H1 (cell line): ENCODE measurements around the gene PRODH2. TPM values are rescaled to one million over a fixed set of nuclear protein-coding genes. Genes with fewer than 3 reads are reported as not detected.

Experiments
- CTCF ChIA-PET: fragments of 300-600 bp; sonication (Branson Sonifier 250); formaldehyde crosslinking; loops from one replicate; lab custom pipeline; 2021; ENCODE audit not compliant: partially characterized antibody; lab: Charles Lee
- POLR2A ChIA-PET: fragments of 300-600 bp; sonication (Branson Sonifier 250); formaldehyde crosslinking; loops from one replicate; lab custom pipeline; 2021; ENCODE audit warnings: inconsistent platforms; ENCODE audit not compliant: partially characterized antibody; lab: Charles Lee
- DNase-seq, 2 experiments: peaks; one replicate each; pipeline versions ENCODE4 v3.0.0 to v3.0.0-alpha.2; 2010 to 2022; ENCODE audit warnings: low spot score in 2 of 2, low read depth in 1 of 2, mixed read lengths in 1 of 2
- FAIRE-seq: peaks from 2 replicates; lab custom pipeline; 2011; peaks lifted over from hg19 to GRCh38; lab: Jason Lieb, UNC
- H2AFZ ChIP-seq: 2 replicates; pipeline ENCODE4 v1.8.1; 2012; ENCODE audit warnings: low read length, inconsistent platforms
- H2AK5ac ChIP-seq: 2 replicates; pipeline ENCODE4 v1.6.1; 2013; ENCODE audit warnings: low read depth, low read length
- H2BK120ac ChIP-seq: replicated peaks from 2 replicates; pipeline ENCODE3; 2013; ENCODE audit warnings: low read depth, low read length, inconsistent platforms
- H2BK12ac ChIP-seq: 2 replicates; pipeline ENCODE4 v1.6.1; 2013; ENCODE audit warnings: low read depth, low read length
- H2BK15ac ChIP-seq: 2 replicates; pipeline ENCODE4 v1.6.1; 2013; ENCODE audit warnings: low read length
- H2BK20ac ChIP-seq: 2 replicates; pipeline ENCODE4 v1.6.1; 2013; ENCODE audit warnings: low read length
- H2BK5ac ChIP-seq: 2 replicates; pipeline ENCODE4 v1.6.1; 2013; ENCODE audit warnings: low read depth, low read length
- H3K14ac ChIP-seq: 2 replicates; pipeline ENCODE4 v1.6.1; 2013; ENCODE audit warnings: inconsistent platforms; ENCODE audit not compliant: insufficient read length
- H3K18ac ChIP-seq: 2 replicates; pipeline ENCODE4 v1.6.1; 2013; ENCODE audit warnings: low read length; ENCODE audit errors: extremely low read depth
- H3K23ac ChIP-seq: 2 replicates; pipeline ENCODE4 v1.6.1; 2013; ENCODE audit warnings: inconsistent platforms; ENCODE audit not compliant: insufficient read length
- H3K23me2 ChIP-seq: 2 replicates; pipeline ENCODE4 v1.6.1; 2013; ENCODE audit warnings: low read depth, low read length
- H3K27ac ChIP-seq: 2 replicates; pipeline ENCODE4 v1.6.1; 2011; ENCODE audit warnings: low read depth, low read length, inconsistent platforms
- H3K27me3 ChIP-seq, 4 experiments: replicated peaks in 1 of 4; 1 replicate in 1 of 4; 2 replicates in 3 of 4; pipeline versions ENCODE4 v1.6.1 to v1.8.1; 2011 to 2013; ENCODE audit warnings: low read length in 3 of 4, mild to moderate bottlenecking in 3 of 4, inconsistent platforms in 2 of 4, mixed read lengths in 2 of 4, moderate library complexity in 1 of 4; ENCODE audit not compliant: control insufficient read depth in 3 of 4, insufficient read depth in 3 of 4; ENCODE audit errors: extremely low read depth in 1 of 4
- H3K36me3 ChIP-seq, 4 experiments: 2 replicates each; pipeline versions ENCODE4 v1.6.1 to v1.8.1; 2011 to 2013; ENCODE audit warnings: mild to moderate bottlenecking in 4 of 4, low read length in 3 of 4, moderate library complexity in 2 of 4, control low read depth in 1 of 4, inconsistent platforms in 1 of 4; ENCODE audit not compliant: insufficient read depth in 4 of 4, control insufficient read depth in 2 of 4
- H3K4ac ChIP-seq: replicated peaks from 2 replicates; pipeline ENCODE3; 2013; ENCODE audit warnings: low read length, low read depth, mixed read lengths, inconsistent platforms; ENCODE audit not compliant: insufficient read length
- H3K4me1 ChIP-seq, 4 experiments: replicated peaks in 1 of 4; 1 replicate in 1 of 4; 2 replicates in 3 of 4; pipeline versions ENCODE4 v1.6.1 to v1.8.1; 2011 to 2013; ENCODE audit warnings: low read length in 3 of 4, inconsistent platforms in 2 of 4, mixed read lengths in 1 of 4; ENCODE audit not compliant: insufficient read depth in 4 of 4, control insufficient read depth in 3 of 4
- H3K4me2 ChIP-seq, 2 experiments: 2 replicates each; pipeline versions ENCODE4 v1.6.1 to v1.8.1; 2011 to 2013; ENCODE audit warnings: low read depth in 2 of 2, low read length in 2 of 2, control low read depth in 1 of 2, inconsistent platforms in 1 of 2, mild to moderate bottlenecking in 1 of 2; ENCODE audit not compliant: insufficient read depth in 1 of 2
- H3K4me3 ChIP-seq, 4 experiments: fragments of 200-600, 300-600 bp in 1 of 4; sonication (generic), shearing (Covaris generic), sonication (Bioruptor Twin) in 1 of 4; 2 replicates each; pipeline versions ENCODE4 v1.5.1 to v1.8.1; 2011 to 2016; ENCODE audit warnings: low read length in 4 of 4, low read depth in 3 of 4, control low read depth in 2 of 4, inconsistent platforms in 2 of 4, mild to moderate bottlenecking in 2 of 4, mixed read lengths in 1 of 4, moderate library complexity in 1 of 4; ENCODE audit not compliant: insufficient read depth in 2 of 4; ENCODE audit errors: extremely low read depth in 1 of 4
- H3K56ac ChIP-seq: replicated peaks from 2 replicates; pipeline ENCODE3; 2013; ENCODE audit warnings: low read depth, mild to moderate bottlenecking, mixed read lengths, low read length, inconsistent platforms; ENCODE audit not compliant: insufficient read length
- H3K79me1 ChIP-seq: 2 replicates; pipeline ENCODE4 v1.6.1; 2013; ENCODE audit warnings: low read depth, low read length, control low read depth
- H3K79me2 ChIP-seq, 2 experiments: 2 replicates each; pipeline versions ENCODE4 v1.6.1 to v1.8.1; 2012 to 2013; ENCODE audit warnings: low read length in 2 of 2, mild to moderate bottlenecking in 2 of 2, inconsistent platforms in 1 of 2; ENCODE audit not compliant: insufficient read depth in 2 of 2, control insufficient read depth in 1 of 2
- H3K9ac ChIP-seq, 4 experiments: replicated peaks in 1 of 4; 1 replicate in 1 of 4; 2 replicates in 3 of 4; pipeline versions ENCODE4 v1.6.1 to v1.8.1; 2011 to 2013; ENCODE audit warnings: low read depth in 3 of 4, low read length in 3 of 4, control low read depth in 2 of 4, mild to moderate bottlenecking in 2 of 4, moderate library complexity in 2 of 4, inconsistent platforms in 1 of 4; ENCODE audit errors: extremely low read depth in 1 of 4
- H3K9me3 ChIP-seq, 2 experiments: 2 replicates each; pipeline versions ENCODE4 v1.6.1 to v1.8.1; 2012 to 2013; ENCODE audit warnings: mild to moderate bottlenecking in 2 of 2, moderate library complexity in 2 of 2, control low read depth in 1 of 2, inconsistent platforms in 1 of 2, low read depth in 1 of 2, low read length in 1 of 2, mixed read lengths in 1 of 2; ENCODE audit not compliant: insufficient read depth in 2 of 2
- H4K20me1 ChIP-seq, 2 experiments: replicated peaks in 1 of 2; 2 replicates each; pipeline versions ENCODE3 to v1.8.1; 2011 to 2013; ENCODE audit warnings: inconsistent platforms in 2 of 2, low read length in 2 of 2, mild to moderate bottlenecking in 1 of 2; ENCODE audit not compliant: insufficient read depth in 2 of 2, control insufficient read depth in 1 of 2
- H4K5ac ChIP-seq: 2 replicates; pipeline ENCODE4 v1.6.1; 2013; ENCODE audit warnings: low read length, low read depth, mixed read lengths, inconsistent platforms; ENCODE audit not compliant: insufficient read length
- H4K8ac ChIP-seq: 2 replicates; pipeline ENCODE4 v1.8.0; 2013; ENCODE audit warnings: mild to moderate bottlenecking, moderate library complexity, low read length, inconsistent platforms; ENCODE audit not compliant: insufficient read depth; ENCODE audit errors: extremely low read depth
- H4K91ac ChIP-seq: replicated peaks from 2 replicates; pipeline ENCODE3; 2013; ENCODE audit warnings: low read length, mixed read lengths, inconsistent platforms; ENCODE audit not compliant: insufficient read length
- BCL11A ChIP-seq, 2 experiments: IDR thresholded peaks; one replicate each; pipeline ENCODE4 v1.6.1; 2011; ENCODE audit warnings: low read depth in 2 of 2, low read length in 2 of 2, mild to moderate bottlenecking in 2 of 2
- KDM1A ChIP-seq: fragments of 200-600, 300-600 bp; sonication (generic); IDR thresholded peaks from 2 replicates; pipeline ENCODE4 v1.7.1; 2016; ENCODE audit warnings: mild to moderate bottlenecking, low read length, borderline replicate concordance
- PHF8 ChIP-seq: fragments of 200-600 bp; sonication (generic); conservative IDR thresholded peaks from 2 replicates; pipeline ENCODE4 v1.7.1; 2012; ENCODE audit warnings: low read depth, mild to moderate bottlenecking, inconsistent platforms, low read length, moderate library complexity
- POLR2AphosphoS5 ChIP-seq: IDR thresholded peaks from 2 replicates; pipeline ENCODE4 v1.6.1; 2011; ENCODE audit warnings: low read depth, low read length
- SIRT6 ChIP-seq: IDR thresholded peaks from one replicate; pipeline ENCODE4 v1.7.1; 2012; ENCODE audit warnings: low read length, inconsistent platforms
- USF2 ChIP-seq: IDR thresholded peaks from 2 replicates; pipeline ENCODE4 v1.6.1; 2011; ENCODE audit warnings: low read length, improper control_type of control experiment
- WGBS, 2 experiments: shearing (Covaris generic) in 1 of 2; methylation state at CpG; one replicate each; pipeline versions ENCODE4 v1.1.6 to v1.1.7; 2013 to 2015; ENCODE audit warnings: low lambda C conversion rate in 2 of 2, mixed read lengths in 2 of 2, inconsistent platforms in 1 of 2, low coverage in 1 of 2, missing lambda C conversion rate in 1 of 2; ENCODE audit not compliant: insufficient replicate concordance in 2 of 2, insufficient coverage in 1 of 2, insufficient read length in 1 of 2; ENCODE audit errors: extremely low coverage in 1 of 2, missing lambda C conversion rate in 1 of 2; 5-methylcytosine and 5-hydroxymethylcytosine counted together
- polyA plus RNA-seq, 7 experiments: library from polyadenylated mRNA; depleted of rRNA in 3 of 7; stranded (reverse) in 5 of 7; unstranded in 2 of 7; fragments of >200 nt in 5 of 7; fragments of 200-250 nt in 2 of 7; gene quantifications; 1 replicate in 5 of 7; 2 replicates in 1 of 7; 4 replicates in 1 of 7; pipeline versions ENCODE4 v1.2.1 to v1.2.3, GENCODE V29; 2011 to 2013; ENCODE audit warnings: missing spikeins in 2 of 7, mixed read lengths in 2 of 7
- total RNA-seq: library from RNA; stranded (reverse); fragmentation: NEBNext Ultra II Directional; extraction: Animal tissue kit (Norgen Biotek cat#: 25700); gene quantifications from 2 replicates; pipeline ENCODE4 v1.2.1, GENCODE V29; 2021

PRODH2 gene
- total and polyA plus RNA-seq, 2 of the 8 experiments (the other 6 are each of a cell fraction or from before 2014, with no cell fraction given): not detected

- H3K9me3 ChIP-seq: no peaks in the 10 kb centered on the region
- H3K79me2 ChIP-seq: no peaks in the 10 kb centered on the region
- no peak overlapping the region for H4K91ac ChIP-seq
- H3K14ac ChIP-seq: no peak overlapping the region
- no peak overlapping the region for H3K9ac ChIP-seq
- H2BK120ac ChIP-seq: no peak overlapping the region
- no peak for DNase-seq
- no peak overlapping the region for H3K18ac ChIP-seq
- no peak overlapping the region for H2BK20ac ChIP-seq
- H4K20me1 ChIP-seq: no peaks in the 10 kb centered on the region
- ChIA-PET CTCF (interaction anchor here (0.5 to 1.3 kb wide), 4 partner anchors 15 to 229 kb away, joined by 3 read pairs; no protein-coding TSS in a partner anchor), POLR2A (interaction anchor here (1.1 to 1.8 kb wide), 2 partner anchors 53 to 82 kb away, joined by 3 to 4 read pairs; no protein-coding TSS in a partner anchor)
- TF ChIP-seq PHF8 (no peak), USF2 (no peak), BCL11A (IDR thresholded peaks at IDR 0.05; ENCODE audit: low read depth in 2 of 2, low read length in 2 of 2) (no peak), SIRT6 (no peak), POLR2AphosphoS5 (no peak), KDM1A (no peak)
- FAIRE-seq: no peak
- no peaks in the 10 kb centered on the region for H3K36me3 ChIP-seq
- 84% methylated on average over 3 of the region's 3 CpGs; no CpG with 5 or more reads in 1 of the 2 experiments for WGBS, 2 experiments
- H2BK12ac ChIP-seq: no peak overlapping the region
- H3K4me3 ChIP-seq: no peak overlapping the region
- peaks cover 0 to 3% (median 0%) of the 10 kb centered on the region in 4 experiments; a peak in 3 of 7 replicates for H3K27me3 ChIP-seq
- H3K79me1 ChIP-seq: no peaks in the 10 kb centered on the region
- no peak overlapping the region for H3K4me2 ChIP-seq
- no peak overlapping the region for H3K56ac ChIP-seq
- peak overlapping the region; percentile 41; the same call in 1 of the 2 replicates for H2AFZ ChIP-seq
- no peak overlapping the region for H3K27ac ChIP-seq
- no peaks in the 10 kb centered on the region for H3K23me2 ChIP-seq
- H3K23ac ChIP-seq: no peak overlapping the region
- H2AK5ac ChIP-seq: no peak overlapping the region
- H3K4me1 ChIP-seq: no peaks in the 10 kb centered on the region
- 0 out of 2 replicates have a peak overlapping the region, but pooled peaks have one; percentile 29 for H2BK15ac ChIP-seq
- H4K8ac ChIP-seq: no peak overlapping the region
- no peak overlapping the region for H2BK5ac ChIP-seq
- H3K4ac ChIP-seq: no peak overlapping the region
- H4K5ac ChIP-seq: no peak overlapping the region
Measured at GRCh38 chr19:35822579-35822978, 9.9 kb upstream of the PRODH2 start.
